Thoracic aorta (tissue), 2 donors: ENCODE results near the gene MPP7. TPM values are rescaled to one million over a fixed set of nuclear protein-coding genes. Genes with fewer than 3 reads are reported as not detected.
"Not testable (repeated sequence)": the region's sequence is repeated elsewhere in the genome, so short reads cannot be mapped to it uniquely, and the experiment has no call there.

Source experiments
- ATAC-seq: fragments of 150-250 bp; one replicate; pipeline ENCODE4 v1.8.0; 2017; ENCODE audit warnings: low read depth; ENCODE audit not compliant: insufficient number of reproducible peaks, low FRiP score
- DNase-seq: peaks from one replicate; pipeline ENCODE4 v3.0.0-alpha.2; 2020; ENCODE audit warnings: low spot score
- H3K27ac ChIP-seq, 2 donors: fragments of 200-600 bp; sonication (generic); 1 replicate in 1 of 2; 2 replicates in 1 of 2; pipeline ENCODE4 v1.5.1; 2016; ENCODE audit warnings: mild to moderate bottlenecking in 2 of 2, moderate library complexity in 2 of 2
- H3K27me3 ChIP-seq: fragments of 200-600 bp; sonication (generic); replicated peaks from 2 replicates; pipeline ENCODE4 v1.6.0; 2016; ENCODE audit warnings: mild to moderate bottlenecking; ENCODE audit not compliant: insufficient read depth
- H3K36me3 ChIP-seq: fragments of 200-600 bp; sonication (generic); one replicate; pipeline ENCODE4 v1.5.1; 2016
- H3K4me1 ChIP-seq, 2 donors: fragments of 200-600 bp; sonication (generic); 1 replicate in 1 of 2; 2 replicates in 1 of 2; pipeline versions ENCODE4 v1.5.1 to v1.6.0; 2016; ENCODE audit warnings: low read depth in 2 of 2, mild to moderate bottlenecking in 1 of 2; ENCODE audit not compliant: control insufficient read depth in 1 of 2
- H3K4me3 ChIP-seq: fragments of 200-600 bp; sonication (generic); 2 replicates; pipeline ENCODE4 v1.5.1; 2016; ENCODE audit warnings: mild to moderate bottlenecking
- H3K9me3 ChIP-seq: fragments of 200-600 bp; sonication (generic); 2 replicates; pipeline ENCODE4 v1.5.1; 2016
- CTCF ChIP-seq: fragments of 200-600 bp; sonication (generic); IDR thresholded peaks from one replicate; pipeline ENCODE4 v1.5.1; 2019; ENCODE audit warnings: antibody characterized with exemption
- total RNA-seq, 2 donors: library from RNA; depleted of rRNA; stranded (reverse); fragments of >200 nt; gene quantifications; one replicate each; pipeline versions ENCODE4 v1.1.0 to v1.2.3, GENCODE V29; 2016

MPP7 gene
- 10 to 100 TPM; 28.2 to 48.5 TPM for total RNA-seq

GRCh38 chr10:28302638-28303488, at the start of gene MPP7:
MPP7 (minus strand) TSS chr10:28303064; CDS start chr10:28238604, 64,460 bp downstream.
- Histone ChIP-seq H3K9me3 (no peaks in the 10 kb centered on the region), H3K36me3 (no peaks in the 10 kb centered on the region), H3K4me1 (peaks cover 5 to 52% of the 10 kb centered on the region in 2 donors), H3K4me3 (peak within 1 kb of the TSS; percentile 95), H3K27ac (peak within 1 kb of the TSS; percentile 85 to 94), H3K27me3 (no peaks in the 10 kb centered on the region)
- peak; percentile 51 for TF ChIP-seq CTCF
- ATAC-seq (peak; percentile 100), DNase-seq (peak; percentile 85)

GRCh38 chr10:28349892-28350291, 47.0 kb upstream of the MPP7 start:
- H3K9me3 ChIP-seq = peaks cover 6% of the 10 kb centered on the region
- no peak for ATAC-seq
- H3K4me1 ChIP-seq = no peaks in the 10 kb centered on the region
- no peak for DNase-seq
- H3K27ac ChIP-seq = no peak overlapping the region
- H3K4me3 ChIP-seq = no peak overlapping the region
- H3K27me3 ChIP-seq = no peaks in the 10 kb centered on the region
- H3K36me3 ChIP-seq = no peaks in the 10 kb centered on the region
- no peak for TF ChIP-seq CTCF

- Histone ChIP-seq H3K9me3 (peaks cover 6% of the 10 kb centered on the region), H3K27me3 (no peaks in the 10 kb centered on the region), H3K36me3 (no peaks in the 10 kb centered on the region), H3K4me3 (no peak overlapping the region), H3K27ac (no peak overlapping the region), H3K4me1 (no peaks in the 10 kb centered on the region)
- ATAC-seq = no peak
- no peak for TF ChIP-seq CTCF
- no peak for DNase-seq
These were observed 41.4 kb upstream of the MPP7 start for GRCh38 chr10:28343987-28344895.

GRCh38 chr10:28343252-28343651, 40.4 kb upstream of the MPP7 start:
- no peak overlapping the region for H3K27ac ChIP-seq
- no peak for TF ChIP-seq CTCF
- no peak overlapping the region for H3K4me3 ChIP-seq
- H3K9me3 ChIP-seq = peaks cover 6% of the 10 kb centered on the region
- no peak for DNase-seq
- no peak for ATAC-seq
- H3K27me3 ChIP-seq = no peaks in the 10 kb centered on the region
- no peaks in the 10 kb centered on the region for H3K4me1 ChIP-seq
- no peaks in the 10 kb centered on the region for H3K36me3 ChIP-seq

GRCh38 chr10:28341679-28342078, 38.8 kb upstream of the MPP7 start:
- not testable (repeated sequence) for H3K4me3 ChIP-seq, H3K27me3 ChIP-seq, ATAC-seq, H3K36me3 ChIP-seq, DNase-seq, H3K27ac ChIP-seq, H3K9me3 ChIP-seq, H3K4me1 ChIP-seq
